ENCODE results near the gene C2orf92. TPM values are rescaled to one million over a fixed set of nuclear protein-coding genes. Genes with fewer than 3 reads are reported as not detected.

C2orf92 gene
- total RNA-seq, 1 donor from 2014 or later = 3.3 TPM

- no peaks in the 10 kb centered on the region for H3K79me2 ChIP-seq (ENCODE audit: low read depth)
- Mint-ChIP-seq H3K9me3 (no peaks in the 10 kb centered on the region), H3K4me3 (no peak overlapping the region), H3K27me3 (ENCODE audit: insufficient read depth, low read depth) (peaks cover 5% of the 10 kb centered on the region), H3K27ac (no peak overlapping the region), H3K36me3 (no peaks in the 10 kb centered on the region), H3K4me1 (no peaks in the 10 kb centered on the region)
- H2AFZ ChIP-seq (replicated peaks) = no peak overlapping the region
- H3K4me3 ChIP-seq = no peak overlapping the region
- no peak for DNase-seq (ENCODE audit: low spot score)
- H3K9me3 ChIP-seq (ENCODE audit: low read depth) = no peaks in the 10 kb centered on the region
- no peaks in the 10 kb centered on the region for H3K27me3 ChIP-seq
- no peak overlapping the region for H3K4me2 ChIP-seq
- H3K9ac ChIP-seq = no peak overlapping the region
- TF ChIP-seq EZH2 (IDR thresholded peaks at IDR 0.05) (no peak), EZH2phosphoT487 (IDR thresholded peaks at IDR 0.05) (no peak), CTCF (IDR thresholded peaks at IDR 0.05) (no peak)
- no peak overlapping the region for H3K27ac ChIP-seq
- H3F3A ChIP-seq (ENCODE audit: low read depth) = no peaks in the 10 kb centered on the region
- H3K4me1 ChIP-seq = no peaks in the 10 kb centered on the region
- H3K36me3 ChIP-seq = no peaks in the 10 kb centered on the region
- H4K20me1 ChIP-seq (ENCODE audit: low read depth) = no peaks in the 10 kb centered on the region
Observed at GRCh38 chr2:97735161-97735561, 65.6 kb downstream of the C2orf92 start.

GRCh38 chr2:97736185-97736584, 66.7 kb downstream of the C2orf92 start:
- no peaks in the 10 kb centered on the region for H3F3A ChIP-seq (ENCODE audit: low read depth)
- no peaks in the 10 kb centered on the region for H3K9me3 ChIP-seq (ENCODE audit: low read depth)
- H3K4me1 ChIP-seq = no peaks in the 10 kb centered on the region
- no peak overlapping the region for H2AFZ ChIP-seq (replicated peaks)
- H3K4me3 ChIP-seq = no peak overlapping the region
- no peaks in the 10 kb centered on the region for H3K36me3 ChIP-seq
- no peak for TF ChIP-seq CTCF (IDR thresholded peaks at IDR 0.05)
- no peak for TF ChIP-seq EZH2phosphoT487 (IDR thresholded peaks at IDR 0.05)
- TF ChIP-seq EZH2 (IDR thresholded peaks at IDR 0.05) = no peak
- H3K79me2 ChIP-seq (ENCODE audit: low read depth) = no peaks in the 10 kb centered on the region
- Mint-ChIP-seq H3K36me3 (no peaks in the 10 kb centered on the region), H3K9me3 (no peaks in the 10 kb centered on the region), H3K4me1 (no peaks in the 10 kb centered on the region), H3K27me3 (ENCODE audit: insufficient read depth, low read depth) (peaks cover 5% of the 10 kb centered on the region), H3K4me3 (no peak overlapping the region), H3K27ac (peak overlapping the region; percentile 22)
- no peaks in the 10 kb centered on the region for H4K20me1 ChIP-seq (ENCODE audit: low read depth)
- no peak overlapping the region for H3K9ac ChIP-seq
- no peak overlapping the region for H3K27ac ChIP-seq
- no peak for DNase-seq (ENCODE audit: low spot score)
- no peaks in the 10 kb centered on the region for H3K27me3 ChIP-seq
- H3K4me2 ChIP-seq = no peak overlapping the region

- no peak overlapping the region for H3K4me3 ChIP-seq
- H3F3A ChIP-seq (ENCODE audit: low read depth) = no peaks in the 10 kb centered on the region
- H3K4me1 Mint-ChIP-seq = no peaks in the 10 kb centered on the region
- no peak overlapping the region for H3K9ac ChIP-seq
- H2AFZ ChIP-seq (replicated peaks) = no peak overlapping the region
- no peak for DNase-seq (ENCODE audit: low spot score)
- H3K4me2 ChIP-seq = no peak overlapping the region
- peaks cover 5% of the 10 kb centered on the region for H3K27me3 Mint-ChIP-seq (ENCODE audit: insufficient read depth, low read depth)
- TF ChIP-seq CTCF (IDR thresholded peaks at IDR 0.05) = no peak
- TF ChIP-seq EZH2 (IDR thresholded peaks at IDR 0.05) = no peak
- TF ChIP-seq EZH2phosphoT487 (IDR thresholded peaks at IDR 0.05) = no peak
- no peaks in the 10 kb centered on the region for H4K20me1 ChIP-seq (ENCODE audit: low read depth)
- no peak overlapping the region for H3K27ac ChIP-seq
- H3K36me3 ChIP-seq = no peaks in the 10 kb centered on the region
- no peaks in the 10 kb centered on the region for H3K27me3 ChIP-seq
- H3K4me1 ChIP-seq = no peaks in the 10 kb centered on the region
- no peak overlapping the region for H3K4me3 Mint-ChIP-seq
- no peaks in the 10 kb centered on the region for H3K9me3 Mint-ChIP-seq
- no peaks in the 10 kb centered on the region for H3K79me2 ChIP-seq (ENCODE audit: low read depth)
- H3K9me3 ChIP-seq (ENCODE audit: low read depth) = no peaks in the 10 kb centered on the region
- H3K36me3 Mint-ChIP-seq = no peaks in the 10 kb centered on the region
- peak overlapping the region; percentile 22 for H3K27ac Mint-ChIP-seq
Observed at GRCh38 chr2:97736608-97737330, 67.3 kb downstream of the C2orf92 start.

All from neural progenitor cell (in vitro differentiated cells).